Stimulated activated naive CD8-positive, alpha-beta T cell treated with anti-CD3 and anti-CD28 coated beads, Interleukin-15, Interleukin-2, amounts not matched to agents 100 U/mL and 50 U/mL, for 24 hours (primary cell): Measurements from ENCODE around the gene PCDHA13.
"Not testable (repeated sequence)": the region's sequence is repeated elsewhere in the genome, so short reads cannot be mapped to it uniquely, and the experiment has no call there.

ENCODE experiments used
- ATAC-seq: fragments of 150-1000 bp; cut with Tn5 transposase; one replicate; pipeline ENCODE4 v1.10.0; 2021
- DNase-seq: peaks from one replicate; pipeline ENCODE4 v3.0.0; 2021

The PCDHA13 gene, protein sequence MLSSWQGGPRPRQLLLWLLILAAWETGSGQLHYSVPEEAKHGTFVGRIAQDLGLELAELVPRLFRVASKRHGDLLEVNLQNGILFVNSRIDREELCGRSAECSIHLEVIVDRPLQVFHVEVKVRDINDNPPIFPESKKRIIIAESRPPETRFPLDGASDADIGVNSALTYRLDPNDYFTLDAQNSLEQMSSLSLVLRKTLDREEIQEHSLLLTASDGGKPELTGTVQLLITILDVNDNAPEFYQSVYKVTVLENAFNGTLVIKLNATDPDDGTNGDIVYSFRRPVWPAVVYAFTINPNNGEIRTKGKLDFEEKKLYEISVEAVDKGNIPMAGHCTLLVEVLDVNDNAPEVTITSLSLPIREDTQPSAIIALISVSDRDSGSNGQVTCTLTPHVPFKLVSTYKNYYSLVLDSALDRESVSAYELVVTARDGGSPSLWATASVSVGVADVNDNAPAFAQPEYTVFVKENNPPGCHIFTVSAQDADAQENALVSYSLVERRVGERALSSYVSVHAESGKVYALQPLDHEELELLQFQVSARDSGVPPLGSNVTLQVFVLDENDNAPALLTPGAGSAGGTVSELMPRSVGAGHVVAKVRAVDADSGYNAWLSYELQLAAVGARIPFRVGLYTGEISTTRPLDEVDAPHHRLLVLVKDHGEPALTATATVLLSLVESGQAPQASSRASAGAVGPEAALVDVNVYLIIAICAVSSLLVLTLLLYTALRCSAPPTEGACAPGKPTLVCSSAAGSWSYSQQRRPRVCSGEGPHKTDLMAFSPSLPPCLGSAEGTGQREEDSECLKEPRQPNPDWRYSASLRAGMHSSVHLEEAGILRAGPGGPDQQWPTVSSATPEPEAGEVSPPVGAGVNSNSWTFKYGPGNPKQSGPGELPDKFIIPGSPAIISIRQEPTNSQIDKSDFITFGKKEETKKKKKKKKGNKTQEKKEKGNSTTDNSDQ

DNA sequence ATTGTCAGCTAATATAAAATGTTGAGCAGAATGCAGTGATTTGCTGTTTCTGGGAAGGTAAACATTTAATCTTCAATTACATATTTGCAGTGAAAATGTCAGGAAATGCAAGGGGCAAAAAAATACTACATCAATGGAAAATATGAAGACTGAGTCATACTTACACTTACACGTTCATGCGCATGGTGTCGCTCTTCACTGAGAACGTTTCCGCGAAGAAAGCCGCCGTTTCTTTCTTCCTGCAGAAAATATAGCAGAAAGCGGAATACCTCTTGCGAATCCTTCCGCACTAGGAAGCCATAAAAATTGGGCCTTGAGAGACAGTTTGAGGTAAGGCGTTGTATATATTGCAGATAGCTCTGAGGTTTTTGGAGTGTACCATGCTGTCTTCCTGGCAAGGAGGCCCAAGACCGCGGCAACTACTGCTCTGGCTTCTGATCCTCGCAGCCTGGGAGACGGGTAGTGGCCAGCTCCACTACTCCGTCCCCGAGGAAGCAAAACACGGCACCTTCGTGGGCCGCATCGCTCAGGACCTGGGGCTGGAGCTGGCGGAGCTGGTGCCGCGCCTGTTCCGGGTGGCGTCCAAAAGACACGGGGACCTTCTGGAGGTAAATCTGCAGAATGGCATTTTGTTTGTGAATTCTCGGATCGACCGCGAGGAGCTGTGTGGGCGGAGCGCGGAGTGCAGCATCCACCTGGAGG, at the start of gene PCDHA13:
PCDHA13 (plus strand) TSS at position 236 of the 702 bp plus-strand sequence; CDS start at position 381, 145 bp downstream.
- no peak for ATAC-seq

DNA sequence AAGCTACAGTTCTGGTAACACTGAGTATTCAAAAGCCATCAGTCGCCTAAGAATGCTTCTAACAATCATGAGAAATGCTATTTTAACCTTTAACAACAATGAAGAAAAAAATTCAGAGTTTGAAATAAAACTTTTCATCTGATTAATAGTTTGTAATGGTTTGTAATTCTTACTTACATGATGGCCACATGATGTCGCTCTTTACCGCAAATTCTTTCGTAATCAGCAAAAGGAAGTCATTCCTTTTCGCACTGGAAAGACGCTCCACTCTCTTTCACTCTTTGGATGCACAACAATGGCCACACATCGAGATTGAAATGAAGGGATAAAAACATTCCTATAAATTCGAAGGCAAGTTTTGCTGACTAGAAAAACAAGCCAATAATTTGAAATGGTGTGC, 47.9 kb upstream of the PCDHA13 start, which contains the start of gene PCDHA7:
PCDHA7 (plus strand) TSS at position 277 of the 400 bp plus-strand sequence; CDS start at position 392, 115 bp downstream.
- no peak for DNase-seq
- no peak for ATAC-seq

More for the DNA sequence above, at the start of gene PCDHA13:
- DNase-seq, result no peak

DNA sequence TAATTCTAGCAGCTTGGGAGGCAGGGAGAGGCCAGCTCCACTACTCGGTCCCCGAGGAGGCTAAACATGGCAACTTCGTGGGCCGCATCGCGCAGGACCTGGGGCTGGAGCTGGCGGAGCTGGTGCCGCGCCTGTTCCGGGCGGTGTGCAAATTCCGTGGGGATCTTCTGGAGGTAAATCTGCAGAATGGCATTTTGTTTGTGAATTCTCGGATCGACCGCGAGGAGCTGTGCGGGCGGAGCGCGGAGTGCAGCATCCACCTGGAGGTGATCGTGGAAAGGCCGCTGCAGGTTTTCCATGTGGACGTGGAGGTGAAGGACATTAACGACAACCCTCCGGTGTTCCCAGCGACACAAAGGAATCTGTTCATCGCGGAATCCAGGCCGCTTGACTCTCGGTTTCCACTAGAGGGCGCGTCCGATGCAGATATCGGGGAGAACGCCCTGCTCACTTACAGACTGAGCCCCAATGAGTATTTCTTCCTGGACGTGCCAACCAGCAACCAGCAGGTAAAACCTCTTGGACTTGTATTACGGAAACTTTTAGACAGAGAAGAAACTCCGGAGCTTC, 47.4 kb upstream of the PCDHA13 start:
- not testable (repeated sequence) for ATAC-seq, DNase-seq

DNA sequence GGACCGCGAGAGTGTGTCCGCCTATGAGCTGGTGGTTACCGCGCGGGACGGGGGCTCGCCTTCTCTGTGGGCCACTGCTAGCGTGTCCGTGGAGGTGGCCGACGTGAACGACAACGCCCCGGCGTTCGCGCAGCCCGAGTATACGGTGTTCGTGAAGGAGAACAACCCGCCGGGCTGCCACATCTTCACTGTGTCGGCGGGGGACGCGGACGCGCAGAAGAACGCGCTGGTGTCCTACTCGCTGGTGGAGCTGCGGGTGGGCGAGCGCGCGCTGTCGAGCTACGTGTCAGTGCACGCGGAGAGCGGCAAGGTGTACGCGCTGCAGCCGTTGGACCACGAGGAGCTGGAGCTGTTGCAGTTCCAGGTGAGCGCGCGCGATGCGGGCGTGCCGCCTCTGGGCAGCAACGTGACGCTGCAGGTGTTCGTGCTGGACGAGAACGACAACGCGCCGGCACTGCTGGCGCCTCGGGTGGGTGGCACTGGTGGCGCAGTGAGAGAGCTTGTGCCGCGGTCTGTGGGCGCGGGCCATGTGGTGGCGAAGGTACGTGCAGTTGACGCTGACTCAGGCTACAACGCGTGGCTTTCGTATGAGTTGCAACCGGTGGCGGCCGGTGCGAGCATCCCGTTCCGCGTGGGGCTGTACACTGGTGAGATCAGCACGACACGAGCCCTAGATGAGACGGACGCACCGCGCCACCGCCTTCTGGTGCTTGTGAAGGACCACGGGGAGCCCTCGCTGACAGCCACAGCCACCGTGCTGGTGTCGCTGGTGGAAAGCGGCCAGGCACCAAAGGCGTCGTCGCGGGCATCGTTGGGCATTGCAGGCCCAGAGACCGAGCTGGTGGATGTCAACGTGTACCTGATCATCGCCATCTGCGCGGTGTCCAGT, 46.1 kb upstream of the PCDHA13 start:
- no peak for DNase-seq
- ATAC-seq, result no peak

DNA sequence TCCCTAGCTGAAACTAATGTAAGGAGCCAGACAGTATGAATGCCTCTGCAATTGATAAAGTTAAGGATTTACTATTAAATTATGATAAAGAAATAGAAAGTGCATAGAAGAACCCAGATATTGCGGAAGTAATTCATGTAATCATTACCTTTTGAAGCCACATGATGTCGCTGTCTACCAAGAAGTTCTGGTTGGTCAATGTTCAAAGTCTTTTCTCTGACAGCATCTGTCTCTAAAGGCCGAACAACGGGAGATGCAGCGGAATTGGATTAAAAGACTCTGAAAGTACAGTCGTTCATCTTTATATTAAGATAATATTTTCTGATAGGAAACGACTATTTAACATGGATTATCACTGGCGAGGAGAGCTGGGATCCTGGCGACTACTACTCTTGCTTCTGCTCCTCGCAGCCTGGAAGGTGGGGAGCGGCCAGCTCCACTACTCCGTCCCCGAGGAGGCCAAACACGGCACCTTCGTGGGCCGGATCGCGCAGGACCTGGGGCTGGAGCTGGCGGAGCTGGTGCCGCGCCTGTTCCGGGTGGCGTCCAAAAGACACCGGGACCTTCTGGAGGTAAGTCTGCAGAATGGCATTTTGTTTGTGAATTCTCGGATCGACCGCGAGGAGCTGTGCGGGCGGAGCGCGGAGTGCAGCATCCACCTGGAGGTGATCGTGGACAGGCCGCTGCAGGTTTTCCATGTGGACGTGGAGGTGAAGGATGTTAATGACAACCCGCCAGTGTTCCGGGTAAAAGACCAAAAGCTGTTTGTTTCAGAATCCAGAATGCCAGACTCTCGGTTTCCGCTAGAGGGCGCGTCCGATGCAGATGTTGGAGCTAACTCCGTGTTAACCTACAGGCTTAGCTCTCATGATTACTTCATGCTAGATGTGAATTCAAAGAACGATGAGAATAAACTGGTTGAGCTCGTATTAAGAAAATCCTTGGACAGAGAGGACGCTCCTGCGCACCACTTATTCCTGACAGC, 40.7 kb upstream of the PCDHA13 start, which contains the start of gene PCDHA8:
PCDHA8 (plus strand) TSS at position 210 of the 985 bp plus-strand sequence; CDS start at position 345, 135 bp downstream.
- DNase-seq, result peak; percentile 20
- no peak for ATAC-seq

DNA sequence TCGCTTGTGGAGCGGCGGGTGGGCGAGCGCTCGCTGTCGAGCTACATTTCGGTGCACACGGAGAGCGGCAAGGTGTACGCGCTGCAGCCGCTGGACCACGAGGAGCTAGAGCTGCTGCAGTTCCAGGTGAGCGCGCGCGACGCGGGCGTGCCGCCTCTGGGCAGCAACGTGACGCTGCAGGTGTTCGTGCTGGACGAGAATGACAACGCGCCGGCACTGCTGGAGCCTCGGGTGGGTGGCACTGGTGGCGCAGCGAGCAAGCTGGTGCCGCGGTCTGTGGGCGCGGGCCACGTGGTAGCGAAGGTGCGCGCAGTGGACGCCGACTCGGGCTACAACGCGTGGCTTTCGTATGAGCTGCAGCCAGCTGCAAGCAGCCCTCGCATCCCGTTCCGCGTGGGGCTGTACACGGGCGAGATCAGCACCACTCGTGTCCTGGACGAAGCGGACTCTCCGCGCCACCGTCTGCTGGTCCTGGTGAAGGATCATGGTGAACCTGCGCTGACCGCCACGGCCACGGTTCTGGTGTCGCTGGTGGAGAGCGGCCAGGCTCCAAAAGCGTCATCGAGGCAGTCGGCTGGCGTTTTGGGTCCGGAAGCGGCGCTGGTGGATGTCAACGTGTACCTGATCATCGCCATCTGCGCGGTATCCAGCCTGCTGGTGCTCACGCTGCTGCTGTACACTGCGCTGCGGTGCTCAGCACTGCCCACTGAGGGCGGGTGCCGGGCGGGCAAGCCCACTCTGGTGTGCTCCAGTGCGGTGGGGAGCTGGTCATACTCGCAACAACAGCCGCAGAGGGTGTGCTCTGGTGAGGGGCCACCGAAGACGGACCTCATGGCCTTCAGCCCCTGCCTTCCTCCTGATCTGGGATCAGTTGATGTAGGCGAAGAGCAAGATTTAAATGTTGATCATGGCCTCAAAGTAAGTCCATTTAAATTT, 38.9 kb upstream of the PCDHA13 start:
- ATAC-seq, result no peak
- DNase-seq, result no peak

DNA sequence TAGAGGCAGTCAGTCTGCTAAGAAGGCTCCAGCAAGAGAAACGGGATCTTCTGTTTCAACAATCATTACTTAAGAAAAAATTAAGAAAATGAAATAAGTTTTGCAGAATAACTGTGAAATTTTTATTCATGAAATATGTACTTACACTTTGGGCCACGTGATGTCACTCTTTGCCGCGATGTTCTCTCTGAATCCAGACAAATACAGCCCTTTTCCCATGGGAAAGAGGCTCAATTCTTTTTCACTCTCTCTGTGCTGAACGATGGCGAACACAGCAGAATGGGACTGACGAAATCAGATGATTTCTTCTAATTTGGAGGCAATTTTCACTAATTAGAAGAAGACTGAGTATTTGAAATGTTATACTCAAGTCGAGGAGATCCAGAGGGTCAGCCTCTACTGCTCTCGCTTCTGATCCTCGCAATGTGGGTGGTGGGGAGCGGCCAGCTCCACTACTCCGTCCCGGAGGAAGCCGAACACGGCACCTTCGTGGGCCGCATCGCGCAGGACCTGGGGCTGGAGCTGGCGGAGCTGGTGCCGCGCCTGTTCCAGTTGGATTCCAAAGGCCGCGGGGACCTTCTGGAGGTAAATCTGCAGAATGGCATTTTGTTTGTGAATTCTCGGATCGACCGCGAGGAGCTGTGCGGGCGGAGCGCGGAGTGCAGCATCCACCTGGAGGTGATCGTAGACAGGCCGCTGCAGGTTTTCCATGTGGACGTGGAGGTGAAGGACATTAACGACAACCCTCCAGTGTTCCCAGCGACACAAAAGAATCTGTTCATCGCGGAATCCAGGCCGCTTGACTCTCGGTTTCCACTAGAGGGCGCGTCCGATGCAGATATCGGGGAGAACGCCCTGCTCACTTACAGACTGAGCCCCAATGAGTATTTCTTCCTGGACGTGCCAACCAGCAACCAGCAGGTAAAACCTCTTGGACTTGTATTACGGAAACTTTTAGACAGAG, 33.5 kb upstream of the PCDHA13 start, which contains the start of gene PCDHA9:
PCDHA9 (plus strand) TSS at position 244 of the 964 bp plus-strand sequence; CDS start at position 358, 114 bp downstream.
- not testable (repeated sequence) for ATAC-seq, DNase-seq

DNA sequence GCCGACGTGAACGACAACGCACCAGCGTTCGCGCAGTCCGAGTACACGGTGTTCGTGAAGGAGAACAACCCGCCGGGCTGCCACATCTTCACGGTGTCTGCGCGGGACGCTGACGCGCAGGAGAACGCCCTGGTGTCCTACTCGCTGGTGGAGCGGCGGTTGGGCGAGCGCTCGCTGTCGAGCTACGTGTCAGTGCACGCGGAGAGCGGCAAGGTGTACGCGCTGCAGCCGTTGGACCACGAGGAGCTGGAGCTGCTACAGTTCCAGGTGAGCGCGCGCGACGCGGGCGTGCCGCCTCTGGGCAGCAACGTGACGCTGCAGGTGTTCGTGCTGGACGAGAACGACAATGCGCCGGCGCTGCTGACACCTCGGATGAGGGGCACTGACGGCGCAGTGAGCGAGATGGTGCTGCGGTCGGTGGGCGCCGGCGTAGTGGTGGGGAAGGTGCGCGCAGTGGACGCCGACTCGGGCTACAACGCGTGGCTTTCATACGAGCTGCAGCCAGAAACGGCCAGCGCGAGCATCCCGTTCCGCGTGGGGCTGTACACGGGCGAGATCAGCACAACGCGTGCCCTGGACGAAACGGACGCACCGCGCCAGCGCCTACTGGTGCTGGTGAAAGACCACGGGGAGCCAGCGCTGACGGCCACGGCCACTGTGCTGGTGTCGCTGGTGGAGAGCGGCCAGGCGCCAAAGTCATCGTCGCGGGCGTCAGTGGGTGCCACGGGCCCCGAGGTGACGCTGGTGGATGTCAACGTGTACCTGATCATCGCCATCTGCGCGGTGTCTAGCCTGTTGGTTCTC, 31.9 kb upstream of the PCDHA13 start:
- not testable (repeated sequence) for ATAC-seq

DNA sequence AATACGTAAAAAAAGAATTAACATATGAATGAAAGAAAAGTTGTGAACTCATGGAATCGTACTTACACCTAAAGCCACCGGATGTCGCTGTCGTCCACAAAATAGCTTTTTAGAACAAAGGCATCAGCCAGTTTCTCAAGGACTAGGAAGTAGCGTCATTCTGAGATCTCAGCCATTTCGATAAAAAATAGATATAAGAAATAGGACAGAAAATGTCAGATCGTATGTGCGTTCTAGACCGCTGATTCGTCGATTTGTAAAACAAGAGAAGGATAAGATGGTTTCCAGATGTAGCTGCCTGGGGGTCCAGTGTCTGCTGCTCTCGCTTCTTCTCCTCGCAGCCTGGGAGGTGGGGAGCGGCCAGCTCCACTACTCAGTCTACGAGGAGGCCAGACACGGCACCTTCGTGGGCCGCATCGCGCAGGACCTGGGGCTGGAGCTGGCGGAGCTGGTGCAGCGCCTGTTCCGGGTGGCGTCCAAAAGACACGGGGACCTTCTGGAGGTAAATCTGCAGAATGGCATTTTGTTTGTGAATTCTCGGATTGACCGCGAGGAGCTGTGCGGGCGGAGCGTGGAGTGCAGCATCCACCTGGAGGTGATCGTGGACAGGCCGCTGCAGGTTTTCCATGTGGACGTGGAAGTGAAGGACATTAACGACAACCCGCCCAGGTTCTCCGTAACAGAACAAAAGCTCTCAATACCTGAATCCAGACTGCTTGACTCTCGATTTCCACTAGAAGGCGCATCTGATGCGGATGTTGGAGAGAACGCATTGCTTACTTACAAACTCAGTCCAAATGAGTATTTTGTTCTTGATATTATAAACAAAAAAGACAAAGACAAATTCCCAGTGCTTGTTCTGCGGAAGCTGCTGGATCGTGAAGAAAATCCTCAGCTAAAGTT, 25.9 kb upstream of the PCDHA13 start, which contains the start of gene PCDHA10:
PCDHA10 (plus strand) TSS at position 126 of the 903 bp plus-strand sequence; CDS start at position 278, 152 bp downstream.
- ATAC-seq (no peak), DNase-seq (no peak)

More for the DNA sequence above, 31.9 kb upstream of the PCDHA13 start:
- not testable (repeated sequence) for DNase-seq

DNA sequence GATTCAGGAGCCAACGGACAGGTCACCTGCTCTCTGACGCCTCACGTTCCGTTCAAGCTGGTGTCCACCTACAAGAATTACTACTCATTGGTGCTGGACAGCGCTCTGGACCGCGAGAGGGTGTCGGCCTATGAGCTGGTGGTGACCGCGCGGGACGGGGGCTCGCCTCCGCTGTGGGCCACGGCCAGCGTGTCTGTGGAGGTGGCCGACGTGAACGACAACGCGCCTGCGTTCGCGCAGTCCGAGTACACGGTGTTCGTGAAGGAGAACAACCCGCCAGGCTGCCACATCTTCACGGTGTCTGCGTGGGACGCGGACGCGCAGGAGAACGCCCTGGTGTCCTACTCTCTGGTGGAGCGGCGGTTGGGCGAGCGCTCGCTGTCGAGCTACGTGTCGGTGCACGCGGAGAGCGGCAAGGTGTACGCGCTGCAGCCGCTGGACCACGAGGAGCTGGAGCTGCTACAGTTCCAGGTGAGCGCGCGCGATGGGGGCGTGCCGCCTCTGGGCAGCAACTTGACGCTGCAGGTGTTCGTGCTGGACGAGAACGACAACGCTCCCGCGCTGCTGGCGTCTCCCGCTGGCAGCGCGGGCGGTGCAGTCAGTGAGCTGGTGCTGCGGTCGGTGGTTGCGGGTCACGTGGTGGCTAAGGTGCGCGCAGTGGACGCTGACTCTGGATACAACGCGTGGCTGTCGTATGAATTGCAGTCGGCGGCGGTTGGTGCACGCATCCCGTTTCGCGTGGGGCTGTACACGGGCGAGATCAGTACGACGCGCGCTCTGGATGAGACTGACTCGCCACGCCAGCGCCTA, 24.5 kb upstream of the PCDHA13 start:
- ATAC-seq, result no peak
- DNase-seq, result no peak

DNA sequence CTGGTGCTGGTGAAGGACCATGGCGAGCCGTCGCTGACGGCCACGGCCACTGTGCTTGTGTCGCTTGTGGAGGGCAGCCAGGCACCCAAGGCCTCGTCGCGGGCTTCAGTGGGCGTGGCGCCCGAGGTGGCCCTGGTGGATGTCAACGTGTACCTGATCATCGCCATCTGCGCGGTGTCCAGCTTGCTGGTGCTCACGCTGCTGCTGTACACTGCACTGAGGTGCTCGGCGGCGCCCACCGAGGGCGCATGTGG, 24.0 kb upstream of the PCDHA13 start:
- ATAC-seq (no peak), DNase-seq (no peak)

DNA sequence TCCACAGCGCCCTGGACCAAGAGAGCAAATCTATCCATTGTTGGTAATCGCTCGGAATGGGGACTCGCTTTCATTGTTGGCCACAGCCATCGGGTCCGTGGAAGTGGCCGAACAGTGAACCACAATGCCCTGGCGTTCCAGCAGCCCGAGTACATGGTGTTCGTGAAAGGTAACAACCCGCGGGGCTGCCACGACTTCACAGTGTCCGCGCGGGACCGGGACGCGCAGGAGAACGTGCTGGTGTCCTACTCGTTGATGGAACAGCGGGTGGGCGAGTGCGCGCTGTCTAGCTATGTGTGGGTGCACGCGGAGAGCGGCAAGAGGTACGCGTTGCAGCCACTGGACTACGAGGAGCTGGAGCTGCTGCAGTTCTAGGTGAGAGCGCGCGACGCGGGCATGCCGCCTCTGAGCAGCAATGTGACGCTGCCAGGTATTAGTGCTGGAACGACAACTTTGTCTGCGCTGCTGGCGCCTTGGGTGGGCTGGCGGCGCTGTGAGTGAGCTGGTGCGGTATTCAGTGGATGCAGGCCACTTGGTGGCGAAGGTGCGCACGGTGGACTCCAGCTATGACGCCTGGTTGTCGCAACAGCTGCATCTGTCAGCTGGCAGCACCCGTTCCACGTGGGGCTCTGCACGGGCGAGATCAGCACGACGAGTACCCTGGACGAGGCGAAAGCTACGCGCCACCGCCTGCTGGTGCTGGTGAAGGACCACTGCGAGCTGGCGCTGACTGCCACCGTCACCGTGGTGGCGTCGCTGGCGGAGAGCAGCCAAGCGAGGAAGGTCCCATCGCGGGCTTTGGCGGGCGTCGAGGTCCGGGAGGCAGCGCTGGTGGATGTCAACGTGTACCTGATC, 19.3 kb upstream of the PCDHA13 start:
- DNase-seq (no peak), ATAC-seq (no peak)
